ENCODE data around the gene EPN2. TPM values are rescaled to one million over a fixed set of nuclear protein-coding genes. Genes with fewer than 3 reads are reported as not detected.

EPN2 gene
- total RNA-seq, 1 donor from 2014 or later = 74.5 TPM

DNA sequence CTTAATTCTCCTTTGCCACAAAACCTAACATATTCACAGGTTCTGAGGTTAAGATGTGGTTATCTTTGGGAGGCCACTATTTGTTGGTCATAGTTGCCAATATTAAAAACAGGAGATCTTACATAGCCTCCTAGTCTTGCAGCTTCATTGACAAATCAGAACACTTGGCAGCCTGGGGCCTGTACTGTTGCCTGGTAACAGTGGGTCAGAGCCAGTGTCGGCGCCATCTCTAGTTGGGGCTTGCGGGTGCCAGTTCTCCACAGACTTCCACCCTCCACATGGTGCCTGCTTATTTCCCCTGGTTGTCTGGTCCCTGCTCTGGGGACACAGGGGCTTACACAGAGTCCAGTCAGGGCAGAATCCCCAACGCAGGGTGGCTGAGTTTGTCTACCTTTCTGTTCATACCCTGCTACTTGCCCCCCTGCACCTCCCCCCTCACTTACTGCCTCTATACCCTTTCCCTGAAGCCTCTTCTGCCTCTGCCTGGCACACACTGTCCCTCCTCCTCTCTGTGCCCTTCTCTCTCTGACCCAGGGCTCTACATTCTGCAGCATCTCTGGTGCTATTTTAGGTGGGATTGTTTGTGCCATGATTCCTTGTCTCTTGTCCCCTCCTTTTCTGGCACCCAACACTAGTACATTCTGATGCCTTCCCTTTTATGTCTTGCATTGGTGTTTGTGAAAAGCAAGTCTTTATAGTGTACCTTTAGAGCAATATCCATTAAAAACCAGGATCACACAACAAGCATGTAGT lies 13.4 kb downstream of the EPN2 start:
- Mint-ChIP-seq H3K27me3 (ENCODE audit: unreplicated experiment) (peaks cover 8% of the 10 kb centered on the region), H3K27ac (ENCODE audit: unreplicated experiment) (no peak overlapping the region), H3K4me1 (ENCODE audit: unreplicated experiment) (peaks cover 45% of the 10 kb centered on the region)

GRCh38 chr17:19253112-19253511 lies 15.9 kb downstream of the EPN2 start:
- no peak for DNase-seq (ENCODE audit: low spot score)
- H3K4me1 Mint-ChIP-seq (ENCODE audit: unreplicated experiment) = peaks cover 42% of the 10 kb centered on the region
- H3K27ac Mint-ChIP-seq (ENCODE audit: unreplicated experiment) = peak overlapping the region; percentile 100
- peaks cover 8% of the 10 kb centered on the region for H3K27me3 Mint-ChIP-seq (ENCODE audit: unreplicated experiment)
- peaks cover 9% of the 10 kb centered on the region for H3K36me3 Mint-ChIP-seq (ENCODE audit: low read depth, unreplicated experiment)
- no peaks in the 10 kb centered on the region for H3K9me3 Mint-ChIP-seq (ENCODE audit: unreplicated experiment)
- H3K4me3 Mint-ChIP-seq (ENCODE audit: unreplicated experiment) = peak overlapping the region; percentile 22
- TF ChIP-seq CTCF (IDR thresholded peaks at IDR 0.05; ENCODE audit: unreplicated experiment) = no peak

More for the DNA sequence above, 13.4 kb downstream of the EPN2 start:
- no peak for TF ChIP-seq CTCF (IDR thresholded peaks at IDR 0.05; ENCODE audit: unreplicated experiment)
- DNase-seq (ENCODE audit: low spot score) = no peak
- peaks cover 9% of the 10 kb centered on the region for H3K36me3 Mint-ChIP-seq (ENCODE audit: low read depth, unreplicated experiment)
- H3K9me3 Mint-ChIP-seq (ENCODE audit: unreplicated experiment) = no peaks in the 10 kb centered on the region
- H3K4me3 Mint-ChIP-seq (ENCODE audit: unreplicated experiment) = no peak overlapping the region

GRCh38 chr17:19254651-19255050 lies 17.5 kb downstream of the EPN2 start:
- Mint-ChIP-seq H3K4me1 (ENCODE audit: unreplicated experiment) (peaks cover 40% of the 10 kb centered on the region), H3K36me3 (ENCODE audit: low read depth, unreplicated experiment) (peaks cover 8% of the 10 kb centered on the region), H3K9me3 (ENCODE audit: unreplicated experiment) (no peaks in the 10 kb centered on the region), H3K27me3 (ENCODE audit: unreplicated experiment) (peaks cover 4% of the 10 kb centered on the region), H3K27ac (ENCODE audit: unreplicated experiment) (peak overlapping the region; percentile 100), H3K4me3 (ENCODE audit: unreplicated experiment) (peak overlapping the region; percentile 21)
- no peak for TF ChIP-seq CTCF (IDR thresholded peaks at IDR 0.05; ENCODE audit: unreplicated experiment)
- no peak for DNase-seq (ENCODE audit: low spot score)

DNA sequence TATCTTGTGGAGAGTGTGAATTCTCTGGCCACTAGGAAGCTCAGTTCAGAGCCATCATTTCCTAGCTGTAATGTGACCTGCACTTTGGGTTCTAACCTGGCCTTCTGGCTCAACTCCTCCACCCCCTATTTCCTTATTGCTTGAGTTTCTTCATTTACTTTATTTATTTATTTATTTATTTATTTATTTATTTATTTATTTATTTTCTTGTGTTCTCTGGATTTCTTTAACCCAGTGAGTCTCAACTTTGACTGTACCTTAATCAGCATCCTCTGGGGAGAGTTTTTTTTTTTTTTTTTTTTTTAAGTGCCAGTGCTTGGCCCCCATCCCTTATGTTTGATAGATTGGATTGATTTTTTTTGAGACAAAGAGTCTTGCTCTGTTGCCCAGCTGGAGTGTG lies 18.1 kb downstream of the EPN2 start:
- peaks cover 11% of the 10 kb centered on the region for H3K36me3 Mint-ChIP-seq (ENCODE audit: low read depth, unreplicated experiment)
- DNase-seq (ENCODE audit: low spot score) = no peak
- no peaks in the 10 kb centered on the region for H3K9me3 Mint-ChIP-seq (ENCODE audit: unreplicated experiment)
- TF ChIP-seq CTCF (IDR thresholded peaks at IDR 0.05; ENCODE audit: unreplicated experiment) = no peak
- peaks cover 46% of the 10 kb centered on the region for H3K4me1 Mint-ChIP-seq (ENCODE audit: unreplicated experiment)
- H3K27ac Mint-ChIP-seq (ENCODE audit: unreplicated experiment) = peak overlapping the region; percentile 100
- peaks cover 4% of the 10 kb centered on the region for H3K27me3 Mint-ChIP-seq (ENCODE audit: unreplicated experiment)
- peak overlapping the region; percentile 21 for H3K4me3 Mint-ChIP-seq (ENCODE audit: unreplicated experiment)

DNA sequence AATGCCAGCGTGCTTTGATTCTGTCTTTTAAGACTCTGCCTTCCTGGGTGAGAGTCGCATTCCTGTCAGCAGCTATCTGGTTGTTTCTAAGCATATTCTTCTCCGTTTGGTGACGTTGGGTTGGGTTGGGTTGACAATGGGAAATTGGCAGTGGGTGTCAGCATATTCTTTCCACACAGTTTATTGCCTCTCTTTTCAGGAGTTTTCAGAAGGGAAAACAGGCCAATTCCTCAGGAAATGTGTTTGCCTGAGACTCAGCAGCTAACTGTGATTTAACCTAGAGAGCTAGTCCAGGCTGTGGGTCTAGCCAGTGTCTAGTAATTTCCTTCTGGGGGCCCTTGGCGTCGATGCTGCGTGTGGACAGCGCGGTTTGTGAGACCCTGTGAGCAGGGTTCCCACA lies 21.2 kb downstream of the EPN2 start:
- Mint-ChIP-seq H3K27ac (ENCODE audit: unreplicated experiment) (peak overlapping the region; percentile 79), H3K4me3 (ENCODE audit: unreplicated experiment) (no peak overlapping the region), H3K9me3 (ENCODE audit: unreplicated experiment) (no peaks in the 10 kb centered on the region), H3K4me1 (ENCODE audit: unreplicated experiment) (peaks cover 70% of the 10 kb centered on the region), H3K27me3 (ENCODE audit: unreplicated experiment) (peaks cover 4% of the 10 kb centered on the region), H3K36me3 (ENCODE audit: low read depth, unreplicated experiment) (peaks cover 12% of the 10 kb centered on the region)
- TF ChIP-seq CTCF (IDR thresholded peaks at IDR 0.05; ENCODE audit: unreplicated experiment) = no peak
- no peak for DNase-seq (ENCODE audit: low spot score)
